GM19239 (cell line): Measurements from ENCODE around the gene SNRPD2.
"Not testable (repeated sequence)": the region's sequence is repeated elsewhere in the genome, so short reads cannot be mapped to it uniquely, and the experiment has no call there.

Experiments used
- DNase-seq: peaks from one replicate; pipeline ENCODE4 v3.0.0; 2011; ENCODE audit warnings: low spot score; ENCODE audit not compliant: insufficient read length
- FAIRE-seq: peaks from 2 replicates; lab custom pipeline; 2011; peaks lifted over from hg19 to GRCh38; lab: Jason Lieb, UNC

Gene SNRPD2

DNA sequence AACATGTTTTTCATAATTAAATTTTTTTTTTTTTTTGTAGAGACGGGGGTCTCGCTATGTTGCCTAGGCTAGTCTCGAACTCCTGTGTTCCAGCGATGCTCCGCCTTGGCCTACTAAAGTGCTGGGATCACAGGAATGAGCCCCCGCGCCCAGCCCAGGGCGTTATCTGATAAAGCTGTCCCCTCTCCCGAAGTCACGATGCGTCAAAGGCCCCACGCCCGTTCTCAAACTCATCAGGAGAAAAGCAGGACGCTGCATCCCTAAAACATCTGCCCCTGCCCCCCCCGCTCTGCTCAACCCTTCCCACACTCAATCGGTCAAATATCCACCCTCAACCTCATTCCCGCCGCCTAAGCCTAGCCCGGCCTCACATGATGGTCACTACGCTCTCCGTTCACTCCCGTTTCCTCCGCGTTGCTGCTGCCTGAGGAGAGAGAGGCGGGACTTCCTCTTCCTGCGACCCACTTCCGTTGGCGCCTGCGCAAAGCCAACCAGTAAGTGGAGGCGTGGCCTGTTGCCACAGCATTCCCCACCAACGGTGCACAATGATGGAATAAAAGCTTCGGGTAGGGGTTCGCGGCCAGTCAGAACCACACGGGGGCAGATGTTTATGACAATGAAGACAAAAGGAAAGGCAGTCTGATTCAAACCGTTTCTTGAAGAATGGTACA lies at the start of gene SNRPD2:
TSS of gene SNRPD2 (minus strand) at position 438 of the 671 bp plus-strand sequence. CDS start at position 373, 65 bp downstream.
- FAIRE-seq (no peak), DNase-seq (peak; percentile 74)

DNA sequence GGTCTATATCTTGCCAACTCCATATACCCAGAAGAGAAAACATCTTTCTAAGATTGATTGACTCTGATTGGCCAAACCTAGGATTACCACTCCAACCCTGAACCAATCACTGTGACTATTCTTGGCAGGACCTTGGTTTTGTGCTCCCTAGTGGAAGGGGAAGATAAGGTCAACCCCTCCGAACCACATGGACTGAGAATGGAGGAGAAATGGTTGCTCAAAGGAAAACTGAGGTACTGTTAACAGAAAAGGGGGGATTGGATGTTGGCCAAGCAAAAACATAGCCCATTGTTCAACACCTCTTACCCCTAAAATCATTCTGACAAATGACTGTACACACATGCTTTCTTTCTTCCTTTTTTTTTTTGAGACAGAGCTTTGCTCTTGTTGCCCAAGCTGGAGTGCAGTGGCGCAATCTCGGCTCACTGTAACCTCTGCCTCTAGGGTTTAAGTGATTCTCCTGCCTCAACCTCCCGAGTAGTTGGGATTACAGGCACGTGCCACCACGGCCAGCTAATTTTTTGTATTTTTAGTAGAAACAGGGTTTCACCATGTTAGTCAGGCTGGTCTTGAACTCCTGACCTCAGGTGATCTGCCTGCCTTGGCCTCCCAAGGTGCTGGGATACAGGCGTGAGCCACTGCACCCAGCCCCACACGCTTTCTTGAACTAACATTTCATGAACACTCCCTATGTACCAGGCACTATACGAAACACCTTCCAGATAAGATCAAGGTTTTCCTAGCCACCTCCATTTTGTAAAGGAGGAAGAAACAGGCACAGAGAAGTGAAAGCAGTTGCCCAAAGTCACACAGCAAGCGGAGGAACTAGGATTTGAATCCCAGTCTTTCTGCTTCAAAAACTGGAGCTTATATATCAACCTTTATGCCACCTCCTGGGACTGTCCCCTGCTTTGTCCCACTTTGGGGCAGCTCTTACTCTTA lies 48.0 kb upstream of the SNRPD2 start:
- no peak for FAIRE-seq
- no peak for DNase-seq

DNA sequence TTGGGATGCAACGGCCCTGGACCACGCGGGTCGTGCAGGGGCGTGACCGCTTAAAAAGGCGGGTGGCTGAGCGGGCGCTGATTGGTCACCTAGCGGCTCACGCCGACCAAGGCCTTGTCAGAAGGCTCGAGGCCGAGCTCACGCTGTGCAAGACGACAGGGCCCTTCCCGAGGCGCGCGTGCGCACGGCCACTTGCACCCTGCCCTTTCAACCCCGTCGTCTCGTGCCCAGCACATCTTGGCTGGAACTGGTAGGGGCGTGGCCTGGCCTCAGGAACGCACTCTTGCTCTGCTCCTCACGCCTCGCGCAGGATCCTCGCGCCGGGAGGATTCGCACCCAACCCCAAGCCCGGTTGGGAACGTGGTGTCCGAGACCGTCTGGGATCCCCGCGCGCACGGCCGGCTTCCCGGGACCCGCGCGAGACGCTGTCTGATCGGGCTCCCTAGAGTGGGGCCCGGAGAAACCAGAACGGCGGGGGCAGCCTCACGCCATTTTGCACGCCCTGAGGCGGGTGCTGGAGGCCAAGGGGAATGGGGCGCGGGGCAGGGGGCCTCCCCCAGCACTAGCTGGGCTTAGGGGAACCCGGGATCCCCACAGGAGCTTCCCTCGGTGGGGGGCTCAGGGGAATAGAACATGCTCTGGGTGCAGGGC lies 41.5 kb upstream of the SNRPD2 start, which contains the start of gene MEIOSIN:
TSS of gene MEIOSIN (plus strand) at position 280 of the 651 bp plus-strand sequence. CDS start 1,938 bp downstream, outside the sequence.
- DNase-seq (no peak), FAIRE-seq (no peak)

DNA sequence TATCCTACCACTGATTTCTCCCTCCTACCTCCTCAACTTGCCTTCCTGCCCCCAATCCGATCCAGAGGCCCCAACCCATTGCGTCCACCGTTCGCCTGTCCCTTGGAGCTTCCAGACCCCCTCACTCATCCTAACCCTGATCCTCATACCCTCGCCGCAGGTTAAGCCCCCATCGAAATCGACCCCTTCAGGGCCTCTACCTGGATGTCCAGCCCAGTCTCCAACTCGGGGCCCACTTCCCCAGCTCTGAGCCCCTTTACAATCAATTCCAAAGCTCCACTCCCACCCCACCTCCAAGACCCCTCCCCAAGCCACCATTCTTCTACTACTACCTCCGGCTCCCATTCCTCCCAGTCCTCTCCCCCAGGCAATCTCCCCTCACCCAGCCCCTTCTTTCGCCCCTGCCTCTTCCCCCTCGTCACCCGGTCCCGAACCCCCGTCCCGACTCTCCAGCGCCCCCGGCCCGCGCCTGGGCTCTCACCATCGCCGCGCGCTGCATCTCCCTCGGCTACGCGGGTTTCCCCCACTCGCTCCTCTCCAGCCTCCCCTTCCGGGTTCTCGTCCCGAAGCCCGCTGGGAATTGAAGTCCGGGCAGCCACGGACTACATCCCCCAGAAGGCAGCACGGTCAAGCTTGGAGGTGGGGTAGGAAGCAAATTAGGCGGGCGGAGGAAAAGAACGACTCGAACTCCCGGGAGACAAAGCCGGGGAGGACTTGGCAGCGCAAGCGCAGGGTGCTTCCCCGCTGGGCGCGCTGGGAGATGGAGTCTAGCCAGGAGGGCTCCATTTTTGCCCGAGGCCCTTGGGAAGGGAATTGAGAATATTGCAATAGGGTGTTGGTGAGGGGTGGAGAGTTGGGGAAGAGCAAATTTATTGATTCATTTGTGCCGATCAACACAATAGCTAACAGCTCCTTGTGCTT lies 38.9 kb upstream of the SNRPD2 start, which contains the start of gene FBXO46:
TSS of gene FBXO46 (minus strand) at position 529 of the 921 bp plus-strand sequence. CDS start 17,401 bp downstream, outside the sequence.
- FAIRE-seq (peak; percentile 100), DNase-seq (peak; percentile 96)

DNA sequence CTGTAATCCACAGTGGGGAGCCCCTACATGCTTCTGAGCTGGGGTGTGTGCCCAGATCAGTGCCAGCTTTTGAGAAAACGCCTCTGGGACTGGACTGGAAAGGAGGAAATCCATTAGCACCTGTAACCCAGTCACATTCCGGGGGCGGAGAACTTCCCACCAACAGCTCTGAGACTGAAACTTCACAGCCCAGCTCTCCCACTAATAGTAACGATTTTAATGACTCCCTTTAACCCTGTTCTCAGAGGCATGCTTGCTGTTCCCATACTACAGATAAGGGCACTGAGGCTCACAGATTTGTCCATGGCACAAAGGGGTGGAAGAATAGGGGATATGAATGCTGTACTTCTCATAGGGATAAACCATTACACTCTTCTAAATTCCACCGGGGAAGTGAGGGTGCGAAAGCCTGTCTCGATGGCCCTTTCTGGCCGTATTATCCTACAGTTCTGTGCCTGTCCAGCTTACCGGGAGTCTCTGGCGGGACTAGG lies 38.1 kb upstream of the SNRPD2 start:
- DNase-seq (no peak), FAIRE-seq (peak; percentile 61)

DNA sequence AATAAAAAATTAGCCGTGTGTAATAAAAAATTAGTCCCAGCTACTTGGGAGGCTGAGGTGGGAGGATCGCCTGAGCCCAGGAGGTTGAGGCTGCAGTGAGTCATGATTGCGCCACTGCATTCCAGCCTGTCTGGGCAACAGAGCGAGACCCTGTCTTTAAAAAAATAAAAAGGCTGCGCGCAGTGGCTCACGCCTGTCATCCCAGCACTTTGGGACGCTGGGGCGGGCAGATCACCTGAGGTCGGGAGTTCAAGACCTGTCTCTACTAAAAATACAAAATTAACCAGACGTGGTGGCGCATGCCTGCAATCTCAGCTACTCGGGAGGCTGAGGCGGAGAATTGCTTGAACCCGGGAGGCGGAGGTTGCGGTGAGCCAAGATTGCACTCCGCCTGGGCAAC lies 36.9 kb upstream of the SNRPD2 start:
- DNase-seq, FAIRE-seq: not testable (repeated sequence)

DNA sequence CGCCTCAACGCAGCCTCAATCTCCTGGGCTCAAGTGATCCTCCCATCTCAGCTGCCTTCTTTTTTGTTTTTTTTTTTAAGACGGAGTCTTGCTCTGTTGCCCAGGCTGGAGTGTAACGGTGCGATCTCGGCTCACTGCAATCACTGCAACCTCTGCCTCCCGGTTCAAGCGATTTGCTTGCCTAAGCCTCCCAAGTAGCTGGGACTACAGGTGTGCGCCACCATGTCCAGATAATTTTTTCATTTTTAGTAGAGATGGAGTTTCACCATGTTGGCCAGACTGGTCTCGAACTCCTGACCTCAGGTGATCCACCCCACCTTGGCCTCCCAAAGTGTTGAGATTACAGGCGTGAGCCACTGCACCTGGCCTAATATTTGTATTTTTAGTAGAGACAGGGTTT lies 28.3 kb upstream of the SNRPD2 start:
- not testable (repeated sequence) for FAIRE-seq, DNase-seq

DNA sequence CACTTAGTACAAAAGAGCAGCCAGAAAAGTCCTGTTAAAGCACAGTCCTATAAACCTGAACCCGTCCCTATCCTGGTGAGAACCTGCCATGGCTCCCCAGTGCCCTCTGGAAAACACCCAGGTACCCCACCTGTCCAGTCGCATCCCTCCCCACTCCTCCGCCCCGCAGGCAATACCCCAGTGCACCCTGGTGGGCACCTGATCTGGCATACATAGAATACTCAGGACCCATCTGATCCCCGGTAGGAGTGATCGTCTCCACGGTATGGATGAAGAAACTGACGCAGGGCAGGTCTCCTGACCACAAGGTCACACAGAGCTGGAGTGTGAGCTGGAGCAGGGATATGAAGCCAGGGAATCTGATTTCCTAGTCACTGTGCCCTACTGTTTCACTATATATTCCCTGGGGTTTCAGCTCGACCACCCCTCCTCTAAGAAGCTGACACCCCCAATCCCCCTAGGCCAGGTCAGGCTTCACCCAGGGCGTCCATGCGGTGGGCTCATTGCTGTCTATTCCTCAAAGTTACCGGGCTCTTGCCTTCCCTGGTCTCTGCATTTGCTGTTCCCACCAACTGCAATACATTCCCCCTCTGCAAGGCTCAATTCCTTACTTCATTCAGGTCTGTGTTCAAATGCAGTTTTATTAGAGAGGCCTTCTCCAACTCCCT lies 26.4 kb upstream of the SNRPD2 start:
- DNase-seq (no peak), FAIRE-seq (no peak)

DNA sequence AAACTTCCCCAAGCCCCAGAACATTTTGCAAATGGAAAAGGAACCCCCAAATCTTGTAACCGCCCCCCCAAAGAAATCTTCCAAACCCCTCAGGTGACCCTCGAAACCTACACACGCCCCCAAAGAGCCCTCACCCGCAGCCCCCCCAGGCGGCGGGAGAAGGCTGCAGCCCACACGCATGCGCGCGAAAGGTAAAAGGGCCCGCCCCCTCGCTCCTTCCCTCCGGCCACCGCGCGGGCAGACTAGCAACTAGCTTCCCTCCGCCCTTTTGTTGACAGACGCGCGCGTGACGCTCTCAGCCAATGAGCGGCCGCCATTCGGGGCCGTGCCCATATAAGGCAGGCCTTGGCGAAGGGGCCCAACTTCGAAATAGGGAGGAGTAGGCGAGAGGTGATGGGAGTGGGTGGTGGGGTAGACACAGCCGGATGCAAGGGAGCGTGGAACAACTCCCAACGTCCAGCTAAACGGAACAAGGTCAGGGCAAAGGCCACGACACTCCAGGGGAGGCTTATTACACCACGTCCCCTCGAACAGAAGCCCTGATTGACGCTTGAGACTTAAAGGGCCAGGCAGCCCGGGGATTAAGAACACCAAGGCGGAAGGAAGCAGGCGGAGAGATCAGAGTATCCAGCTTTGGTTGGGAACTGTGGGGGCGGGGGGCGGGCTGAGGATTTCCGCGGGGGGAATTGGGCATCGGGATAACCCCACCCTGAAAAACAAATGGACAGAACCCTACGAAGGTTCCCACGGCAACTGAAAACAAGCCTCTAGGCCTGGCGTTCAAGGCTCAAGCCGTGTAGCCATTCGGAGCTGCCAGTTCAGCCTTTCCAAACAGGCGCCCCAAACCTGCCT lies 25.6 kb upstream of the SNRPD2 start:
- FAIRE-seq (peak; percentile 100), DNase-seq (peak; percentile 97)

DNA sequence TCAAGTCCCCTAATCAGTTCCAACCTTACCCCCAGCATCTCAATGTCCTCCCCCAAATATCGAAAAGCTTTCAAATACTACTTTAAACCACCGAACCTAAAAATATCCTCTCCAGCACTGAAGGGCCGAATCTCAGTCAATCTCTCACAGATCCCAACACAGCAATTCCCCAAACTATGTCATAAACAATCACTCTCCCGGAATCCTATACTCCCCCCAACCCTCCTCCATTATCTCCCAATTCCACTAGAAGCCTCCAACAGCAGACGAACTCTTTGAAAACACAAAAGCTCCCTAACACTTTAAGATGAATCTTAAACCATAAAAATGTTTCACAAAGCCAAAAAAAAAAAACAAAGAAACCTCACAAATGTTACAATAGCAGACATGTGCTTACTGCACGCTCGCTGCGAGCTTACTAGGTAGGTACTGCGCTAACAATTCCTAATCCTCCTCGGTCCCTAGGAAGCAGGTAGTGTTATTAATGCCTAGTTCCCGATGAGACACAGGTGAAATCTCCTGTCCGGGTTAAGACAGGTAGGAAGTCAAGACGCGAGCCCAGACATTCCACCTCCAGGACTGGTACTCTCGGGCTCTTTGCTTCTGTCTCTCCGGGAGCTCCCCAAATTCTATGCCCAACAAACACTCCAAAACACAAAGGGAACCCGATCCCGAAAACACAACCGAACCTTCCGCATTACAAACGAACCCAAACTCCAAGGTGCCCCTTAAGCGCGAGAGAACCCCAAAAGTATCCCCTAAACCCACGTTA lies 24.8 kb upstream of the SNRPD2 start:
- FAIRE-seq (no peak), DNase-seq (no peak)

DNA sequence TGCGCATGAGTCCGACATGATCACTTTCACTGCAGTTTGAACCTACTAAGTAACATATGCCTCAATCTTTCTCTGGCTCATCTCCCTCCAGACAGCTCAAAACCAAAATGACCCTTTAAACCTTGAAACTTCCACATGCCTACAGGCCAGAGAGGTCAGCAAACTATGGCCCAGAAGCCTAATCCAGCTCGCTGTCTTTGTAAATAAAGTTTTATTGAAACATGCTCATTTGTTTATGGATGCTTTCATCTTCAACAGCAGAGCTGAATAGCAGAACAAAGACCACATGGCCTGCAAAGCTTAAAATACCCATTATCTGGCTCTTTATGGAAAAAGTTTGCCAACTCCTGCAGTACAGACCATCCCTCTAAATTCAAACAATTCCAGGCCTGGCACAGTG lies 23.4 kb upstream of the SNRPD2 start:
- no peak for FAIRE-seq
- no peak for DNase-seq

DNA sequence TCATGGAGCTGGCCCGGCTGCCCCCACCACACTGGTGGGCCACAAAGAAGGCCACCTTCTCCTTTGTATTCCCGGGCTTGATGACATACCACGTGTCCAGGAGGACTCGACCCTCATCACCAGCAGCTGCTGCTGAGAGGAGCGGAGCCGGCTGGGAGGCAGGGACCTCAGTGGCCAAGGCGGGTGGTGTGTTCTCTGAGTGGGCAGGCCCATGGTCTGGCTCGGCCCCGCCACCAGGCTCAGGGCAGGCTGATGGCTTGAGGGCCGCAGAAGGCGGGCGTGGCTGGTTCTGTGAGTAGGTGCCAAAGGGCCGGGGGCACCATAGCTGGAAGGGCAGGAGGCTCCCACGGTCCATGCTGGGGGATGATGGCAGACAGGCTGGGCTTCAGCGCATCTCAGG lies 21.4 kb upstream of the SNRPD2 start:
- FAIRE-seq (no peak), DNase-seq (no peak)

DNA sequence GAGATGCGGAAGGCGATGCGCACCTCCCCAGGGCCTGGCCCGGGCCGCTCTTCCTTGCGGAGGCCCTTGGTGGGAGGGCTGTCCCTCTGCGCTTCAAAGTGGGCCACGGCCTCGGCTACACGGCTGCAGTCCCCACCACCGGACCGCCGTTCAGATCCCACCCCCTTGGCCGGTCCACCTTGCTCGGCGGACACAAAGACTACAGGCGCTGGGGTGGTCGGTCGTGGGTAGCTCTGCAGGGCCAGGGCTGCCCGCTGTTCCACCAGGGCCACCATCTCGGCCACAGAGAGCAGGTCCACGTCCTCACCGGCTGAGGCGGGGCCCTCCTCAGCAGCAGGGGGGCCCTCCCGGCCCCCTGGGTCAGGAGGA lies 20.9 kb upstream of the SNRPD2 start:
- DNase-seq = no peak
- FAIRE-seq = no peak

DNA sequence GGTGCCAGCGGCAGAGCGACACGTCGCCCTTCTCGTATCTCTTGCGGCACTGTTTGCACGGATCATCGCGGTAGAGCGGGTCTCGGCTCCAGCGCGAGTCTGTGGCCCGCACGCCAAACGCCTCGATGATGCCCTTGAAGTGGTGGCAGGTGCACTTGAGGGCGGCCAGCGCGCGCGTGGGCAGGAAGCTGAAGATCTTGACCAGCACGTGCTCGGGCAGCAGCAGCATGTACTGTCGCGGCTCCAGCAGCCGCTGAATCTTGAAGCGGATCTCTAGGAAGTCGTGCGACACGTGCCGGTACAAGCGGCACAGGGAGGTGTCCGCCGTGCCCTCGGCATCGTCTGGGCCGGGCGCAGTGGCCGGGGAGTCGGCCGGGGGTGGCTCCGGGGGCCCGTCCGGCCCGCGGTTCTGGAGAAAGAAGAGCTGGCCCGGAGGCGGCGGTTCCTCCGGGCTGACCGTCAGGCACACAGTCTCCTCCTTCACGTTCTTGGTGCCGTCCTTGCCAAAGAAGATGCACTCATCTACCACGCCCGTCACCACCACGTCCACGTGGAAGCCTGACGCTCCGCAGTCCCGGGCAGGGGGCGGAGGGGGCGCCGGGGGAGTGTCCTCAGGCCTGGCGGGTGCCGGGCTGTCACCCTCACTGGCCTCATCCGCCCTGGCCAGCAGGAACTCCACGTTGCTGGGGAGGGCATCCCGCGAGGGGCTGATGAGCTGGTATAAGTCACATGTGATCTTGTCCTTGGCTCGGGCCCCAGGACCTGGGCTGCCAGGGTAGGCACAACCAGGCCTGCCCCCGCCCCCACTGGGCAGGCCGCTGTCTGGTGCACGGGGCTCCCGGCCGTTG lies 20.3 kb upstream of the SNRPD2 start:
- FAIRE-seq (no peak), DNase-seq (no peak)

DNA sequence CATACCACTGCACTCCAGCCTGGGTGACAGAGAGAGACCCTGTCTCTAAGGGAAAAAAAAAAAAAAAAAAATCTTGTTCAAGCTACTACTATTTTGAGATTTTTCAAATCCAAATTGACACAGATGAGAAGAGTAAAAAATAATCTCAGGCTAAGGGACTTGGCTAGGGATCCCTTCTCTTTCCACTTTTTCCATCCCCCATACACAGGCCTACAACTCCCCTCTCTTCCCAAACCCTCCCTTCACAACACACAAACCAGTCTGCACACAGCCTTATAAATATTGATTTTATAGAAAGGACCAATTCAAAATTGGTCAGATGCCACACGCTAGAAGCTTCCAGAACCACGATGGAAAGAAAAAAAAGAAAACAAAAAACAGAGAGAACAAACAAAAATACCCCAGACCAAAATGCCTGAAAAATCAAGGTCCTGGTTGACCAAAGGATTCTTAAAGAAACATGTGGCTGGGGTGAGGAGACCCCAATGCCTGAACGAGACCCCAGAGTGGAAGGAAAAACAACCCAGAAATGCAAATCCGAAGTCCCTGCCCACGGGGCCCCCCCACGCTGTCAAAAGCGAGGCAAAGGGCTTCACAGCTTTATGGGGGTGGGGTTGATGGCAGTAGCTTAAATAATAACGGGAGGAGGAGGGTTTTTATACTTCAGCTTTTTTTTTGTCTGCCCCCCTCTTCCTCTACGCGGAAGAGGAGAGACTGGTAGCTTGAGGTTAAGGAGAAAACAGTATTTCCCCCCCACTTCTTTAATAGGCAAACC lies 18.8 kb upstream of the SNRPD2 start:
- FAIRE-seq (no peak), DNase-seq (no peak)
